Activated naive CD4-positive, alpha-beta T cell treated with anti-CD3 and anti-CD28 coated beads, Interleukin-2, amount 50 U/mL, for 16 hours (primary cell): Measurements from ENCODE around the gene PLXDC2.
"Not testable (repeated sequence)": the region's sequence is repeated elsewhere in the genome, so short reads cannot be mapped to it uniquely, and the experiment has no call there.

Experiments used
- DNase-seq: peaks from one replicate; pipeline ENCODE4 v3.0.0-alpha.2; 2020

Gene PLXDC2

GRCh38 chr10:19816411-19817230, at the start of gene PLXDC2:
PLXDC2 (plus strand) TSS chr10:19816432.
- no peak for DNase-seq

GRCh38 chr10:19767876-19768275, 48.4 kb upstream of the PLXDC2 start:
- DNase-seq = no peak

DNA sequence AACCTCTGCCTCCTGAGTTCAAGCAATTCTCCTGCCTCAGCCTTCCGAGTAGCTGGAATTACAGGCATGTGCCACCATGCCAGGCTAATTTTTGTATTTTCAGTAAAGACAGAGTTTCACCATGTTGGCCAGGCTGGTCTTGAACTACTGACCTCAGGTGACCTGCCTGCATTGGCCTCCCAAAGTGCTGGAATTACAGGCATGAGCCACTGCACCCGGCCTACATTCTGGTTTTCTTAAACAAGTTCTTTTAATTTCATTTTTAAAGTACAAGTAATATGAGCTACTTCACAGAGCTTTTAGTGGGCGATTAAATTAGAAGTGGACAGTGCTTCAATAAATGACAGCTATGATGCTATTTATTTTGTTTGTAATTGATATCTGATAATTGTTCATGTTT, 46.4 kb upstream of the PLXDC2 start:
- not testable (repeated sequence) for DNase-seq

- no peak for DNase-seq
Measured at GRCh38 chr10:19772972-19773371, 43.3 kb upstream of the PLXDC2 start.

- no peak for DNase-seq
Measured at GRCh38 chr10:19775296-19775695, 40.9 kb upstream of the PLXDC2 start.

DNA sequence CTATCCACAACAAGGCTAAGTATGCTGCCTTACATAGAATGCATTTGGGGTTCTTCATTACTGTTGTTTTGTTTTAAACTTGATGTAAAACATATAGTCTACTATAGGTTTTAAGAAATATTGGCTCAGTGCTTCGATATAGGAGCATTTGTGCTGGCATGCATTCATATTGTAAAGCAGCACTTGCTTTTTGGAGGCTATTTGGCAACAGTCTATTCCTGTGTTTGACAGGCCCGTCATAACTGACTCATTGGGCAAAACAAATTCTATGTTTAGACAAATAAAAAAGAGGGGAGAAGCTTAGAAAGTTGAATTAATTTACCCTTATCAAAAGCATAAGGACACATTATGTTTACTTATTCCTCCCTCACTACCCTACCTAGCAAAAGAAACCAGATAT, 38.4 kb upstream of the PLXDC2 start:
- DNase-seq = no peak

GRCh38 chr10:19778996-19779395, 37.2 kb upstream of the PLXDC2 start:
- DNase-seq = no peak

DNA sequence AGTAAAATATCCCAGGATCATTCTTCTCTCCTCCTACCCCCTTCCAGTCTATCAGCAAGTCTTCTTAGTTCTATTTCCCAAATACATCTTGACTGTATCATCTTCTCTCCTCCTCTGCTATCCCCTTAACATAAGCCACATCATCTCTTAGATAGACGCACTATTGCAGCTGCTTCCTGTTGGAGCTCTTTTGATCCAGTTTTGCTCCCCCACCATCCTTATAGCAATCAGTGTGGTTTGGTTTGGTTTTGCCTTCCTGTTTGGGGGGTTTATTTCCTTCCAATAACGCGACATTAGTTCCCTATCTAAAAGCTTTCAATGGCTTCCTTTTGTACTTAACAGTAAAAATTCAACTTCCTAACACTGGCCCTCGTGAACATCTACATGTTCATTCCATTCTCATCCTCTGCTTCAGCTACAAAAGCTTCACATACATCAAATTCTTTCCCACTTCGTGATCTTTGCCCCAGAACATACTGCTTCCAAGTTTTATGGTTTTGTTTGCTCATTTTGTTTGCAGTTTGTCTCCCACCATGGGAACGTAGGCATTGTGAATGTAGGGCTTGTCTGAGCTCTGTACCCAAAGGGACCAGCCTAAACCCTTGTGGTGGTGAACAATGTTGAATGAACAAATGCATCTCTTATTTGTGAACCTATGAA, 33.7 kb upstream of the PLXDC2 start:
- DNase-seq = no peak

DNA sequence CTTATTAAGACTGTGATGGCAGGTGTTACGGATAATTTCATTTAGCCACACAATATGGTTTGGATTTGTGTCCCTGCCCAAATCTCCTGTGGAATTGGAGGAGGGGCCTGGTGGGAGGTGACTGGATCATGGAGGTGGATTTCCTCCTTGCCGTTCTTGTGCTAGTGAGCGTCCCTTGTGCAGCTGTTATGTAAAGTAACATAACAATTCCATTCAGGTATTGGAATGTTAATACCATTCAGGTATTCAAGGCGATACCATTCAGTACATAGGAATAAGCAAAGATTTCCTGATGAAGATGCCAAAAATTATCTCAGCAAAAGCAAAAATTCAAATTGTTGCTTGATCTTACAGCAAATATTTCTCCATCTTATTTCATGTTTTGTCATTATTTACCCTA, 32.5 kb upstream of the PLXDC2 start:
- no peak for DNase-seq

GRCh38 chr10:19785366-19785765, 30.9 kb upstream of the PLXDC2 start:
- no peak for DNase-seq

GRCh38 chr10:19788075-19788686, 28.1 kb upstream of the PLXDC2 start:
- DNase-seq = no peak

- no peak for DNase-seq
Measured at GRCh38 chr10:19788902-19789301, 27.3 kb upstream of the PLXDC2 start.

DNA sequence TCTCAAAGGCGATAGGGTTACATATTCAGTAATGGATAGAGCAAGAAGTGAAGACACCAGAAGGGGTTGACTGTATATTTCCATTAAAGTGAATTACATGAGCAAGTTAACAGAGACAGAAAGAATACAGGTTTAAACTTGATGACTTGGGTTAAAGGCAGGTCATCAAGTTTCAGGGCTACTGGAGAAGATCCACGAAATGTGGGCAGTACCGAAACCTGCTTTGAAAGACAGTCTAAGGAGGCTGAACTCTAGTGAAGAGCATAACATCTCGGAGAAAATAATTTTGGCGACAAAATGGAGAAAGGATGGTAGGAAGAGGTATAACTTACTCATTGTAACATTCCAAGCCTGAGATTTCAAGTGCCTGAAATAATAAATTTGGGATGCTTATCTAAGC, 26.6 kb upstream of the PLXDC2 start:
- no peak for DNase-seq

GRCh38 chr10:19791032-19791431, 25.2 kb upstream of the PLXDC2 start:
- no peak for DNase-seq

DNA sequence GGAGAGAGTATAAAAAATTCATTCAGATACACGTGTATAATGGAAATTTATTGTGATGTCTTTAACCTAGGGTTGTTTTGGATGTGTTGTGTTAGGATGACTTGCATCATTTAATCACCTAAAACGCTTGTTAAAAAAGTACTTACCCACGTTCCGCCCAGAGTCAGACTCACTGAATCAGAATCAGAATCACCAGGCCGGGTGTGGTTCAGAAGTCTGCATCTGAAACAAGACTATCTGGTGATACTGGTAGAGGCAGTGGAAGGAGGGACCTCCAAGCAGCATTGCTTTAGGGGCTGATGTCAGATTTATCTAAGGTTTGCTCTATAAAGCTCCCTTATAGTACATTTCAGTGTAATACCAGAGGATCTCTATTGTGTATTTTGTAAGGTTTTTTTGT, 20.5 kb upstream of the PLXDC2 start:
- DNase-seq = no peak

- DNase-seq = no peak
Measured at GRCh38 chr10:19800161-19800560, 16.1 kb upstream of the PLXDC2 start.

DNA sequence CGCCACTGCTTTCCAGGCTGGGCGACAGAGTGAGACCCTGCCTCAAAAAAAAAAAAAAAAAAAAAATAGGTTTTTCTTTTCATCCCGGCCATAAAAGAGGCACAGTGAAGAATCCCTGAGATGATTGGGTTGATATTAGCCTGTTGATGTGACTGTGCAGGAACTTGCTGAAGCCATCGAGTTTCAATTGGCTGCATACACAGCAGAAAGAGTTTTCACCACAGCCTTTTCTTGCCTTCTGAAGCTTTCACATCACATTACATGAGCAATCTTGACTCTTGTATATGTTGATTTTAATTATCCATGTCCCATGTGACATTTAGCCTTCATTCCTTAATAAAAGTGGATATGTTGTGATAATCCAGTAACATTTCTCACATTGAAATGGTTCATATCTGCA, 14.9 kb upstream of the PLXDC2 start:
- no peak for DNase-seq

DNA sequence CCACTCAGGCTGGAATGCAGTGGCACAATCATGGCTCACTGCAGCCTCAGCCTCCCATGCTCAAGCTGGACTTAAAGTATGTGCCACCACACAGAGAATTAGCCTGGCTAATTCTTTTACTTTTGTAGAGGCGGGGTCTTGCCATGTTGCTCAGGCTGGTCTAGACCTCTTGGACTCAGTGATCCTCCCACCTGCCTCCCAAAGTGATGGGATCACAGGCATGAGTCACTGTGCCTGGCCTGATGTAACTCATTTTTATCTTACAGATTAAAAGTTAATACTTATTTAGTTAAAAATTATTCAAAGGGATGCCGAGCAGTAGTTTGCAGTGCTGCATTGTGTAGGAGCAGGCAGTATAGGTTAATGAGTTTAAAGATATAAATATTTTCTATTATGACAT, 12.6 kb upstream of the PLXDC2 start:
- DNase-seq = no peak

DNA sequence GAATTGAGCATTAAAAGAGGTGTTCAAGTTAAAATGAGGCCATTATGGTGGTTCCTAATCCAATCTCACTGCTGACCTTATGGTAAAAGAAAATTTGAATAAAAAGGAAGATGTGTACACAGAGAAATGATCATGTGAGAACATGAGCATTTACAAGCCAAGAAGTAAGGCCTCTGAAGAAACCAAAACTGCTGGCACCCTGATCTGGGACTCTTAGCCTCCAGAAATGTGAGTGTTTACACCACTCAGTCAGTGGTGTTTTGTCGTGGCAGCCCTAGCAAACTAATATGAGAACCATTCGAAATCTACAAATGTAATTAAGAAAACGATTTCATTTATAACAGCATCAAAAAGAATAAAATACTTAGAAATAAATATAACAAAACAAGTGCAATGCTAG, 6.8 kb upstream of the PLXDC2 start:
- DNase-seq = no peak

DNA sequence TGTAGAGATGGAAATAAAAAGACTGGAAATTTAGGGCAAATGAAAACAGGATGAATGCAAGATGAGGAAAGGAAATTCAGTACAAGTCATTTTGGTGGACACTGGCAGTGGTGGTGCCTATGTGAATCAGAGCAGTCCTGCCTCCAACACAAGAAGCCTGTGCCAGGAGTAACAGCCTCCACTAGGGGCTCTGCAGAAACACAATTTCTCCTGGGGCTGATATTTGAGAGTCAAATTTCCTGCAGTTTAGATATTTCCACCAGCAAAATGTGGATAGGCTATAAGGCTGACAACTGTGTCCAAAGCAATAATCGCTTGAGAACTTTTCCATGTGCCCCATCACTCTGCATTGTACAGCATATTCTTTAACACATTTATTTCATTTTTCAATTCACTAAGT, 4.7 kb upstream of the PLXDC2 start:
- no peak for DNase-seq

DNA sequence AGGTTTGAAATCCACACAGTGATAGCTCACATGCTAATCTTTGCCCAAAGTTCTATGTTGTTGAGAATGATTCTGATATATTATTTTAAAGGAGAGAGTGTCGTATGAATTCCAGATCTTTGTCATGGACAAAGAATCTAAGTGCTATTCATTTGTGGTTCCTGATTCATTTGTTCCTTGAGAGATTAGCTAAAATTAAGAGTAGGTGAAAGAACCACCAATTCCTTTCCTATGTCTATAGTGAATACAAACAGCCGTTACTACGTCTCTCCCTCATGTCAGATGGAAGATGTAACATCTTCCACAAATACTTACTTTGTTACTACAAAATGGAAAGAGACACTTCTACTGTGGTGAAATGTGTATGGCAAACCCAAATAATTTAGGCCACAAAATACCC, 3.3 kb upstream of the PLXDC2 start:
- DNase-seq = no peak

GRCh38 chr10:19815036-19815730, 1.0 kb upstream of the PLXDC2 start:
- no peak for DNase-seq

GRCh38 chr10:19815731-19816410, 361 bp upstream of the PLXDC2 start:
- DNase-seq = no peak
